22Rv1 (cell line): ENCODE data around the gene IL6ST.

Experiments used
- CTCF ChIP-seq: fragments of 450-650 bp; IDR thresholded peaks from 2 replicates; pipeline ENCODE4 v1.5.1; 2017; ENCODE audit warnings: mild to moderate bottlenecking
- ZFX ChIP-seq: fragments of 450-650 bp; IDR thresholded peaks from 2 replicates; pipeline ENCODE4 v1.6.1; 2017; ENCODE audit warnings: antibody characterized with exemption, borderline replicate concordance

- TF ChIP-seq CTCF = no peak
- TF ChIP-seq ZFX = no peak
Measured at GRCh38 chr5:55997742-55998351, 3.1 kb upstream of the IL6ST start.
